GM19395 (cell line): ENCODE measurements around the gene GRAPL.
"Not testable (repeated sequence)": the region's sequence is repeated elsewhere in the genome, so short reads cannot be mapped to it uniquely, and the experiment has no call there.

Experiments used
- ATAC-seq: cut with Tn5 transposase; IDR thresholded peaks from one replicate; pipeline ENCODE4 v1.9.1; 2021; ENCODE audit warnings: mild to moderate bottlenecking, moderate library complexity; ENCODE audit not compliant: unreplicated experiment

The GRAPL gene

DNA sequence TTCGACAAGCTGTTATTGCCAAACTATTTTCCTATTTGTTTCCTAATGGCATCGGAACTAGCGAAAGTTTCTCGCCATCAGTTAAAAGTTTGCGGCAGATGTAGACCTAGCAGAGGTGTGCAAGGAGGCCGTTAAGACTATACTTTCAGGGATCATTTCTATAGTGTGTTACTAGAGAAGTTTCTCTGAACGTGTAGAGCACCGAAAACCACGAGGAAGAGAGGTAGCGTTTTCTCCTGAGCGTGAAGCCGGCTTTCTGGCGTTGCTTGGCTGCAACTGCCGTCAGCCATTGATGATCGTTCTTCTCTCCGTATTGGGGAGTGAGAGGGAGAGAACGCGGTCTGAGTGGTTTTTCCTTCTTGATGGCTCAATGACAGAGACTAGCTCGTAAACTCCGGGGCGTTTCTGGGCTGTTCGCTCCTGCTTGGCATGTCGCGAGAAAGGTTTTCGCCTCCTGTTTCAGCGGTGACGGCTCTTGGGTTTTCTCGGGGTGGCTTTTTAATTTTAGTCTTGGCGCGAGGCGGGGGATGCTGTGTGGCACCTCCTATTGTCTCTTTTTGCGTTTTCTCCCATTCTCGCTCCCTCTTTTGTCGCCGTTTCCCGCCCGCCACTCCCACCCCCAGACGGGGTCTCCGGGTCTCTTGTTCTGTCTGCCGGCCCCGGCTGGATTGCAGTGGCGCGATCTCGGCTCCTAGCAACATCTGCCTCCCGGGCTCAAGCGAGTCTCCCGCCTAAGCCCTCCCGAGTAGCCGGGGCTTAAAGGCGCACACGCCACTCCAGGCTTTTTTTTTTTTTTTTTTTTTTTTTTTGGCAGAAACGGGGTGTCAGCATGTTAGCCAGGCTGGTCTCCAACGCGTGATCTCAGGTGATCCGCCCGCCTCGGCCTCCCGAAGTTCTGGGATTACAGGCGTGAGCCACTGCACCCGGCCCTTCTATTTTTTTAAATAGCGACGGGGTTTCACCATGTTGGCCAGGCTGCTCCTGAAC, 60.8 kb downstream of the GRAPL start:
- peak; percentile 47 for ATAC-seq

DNA sequence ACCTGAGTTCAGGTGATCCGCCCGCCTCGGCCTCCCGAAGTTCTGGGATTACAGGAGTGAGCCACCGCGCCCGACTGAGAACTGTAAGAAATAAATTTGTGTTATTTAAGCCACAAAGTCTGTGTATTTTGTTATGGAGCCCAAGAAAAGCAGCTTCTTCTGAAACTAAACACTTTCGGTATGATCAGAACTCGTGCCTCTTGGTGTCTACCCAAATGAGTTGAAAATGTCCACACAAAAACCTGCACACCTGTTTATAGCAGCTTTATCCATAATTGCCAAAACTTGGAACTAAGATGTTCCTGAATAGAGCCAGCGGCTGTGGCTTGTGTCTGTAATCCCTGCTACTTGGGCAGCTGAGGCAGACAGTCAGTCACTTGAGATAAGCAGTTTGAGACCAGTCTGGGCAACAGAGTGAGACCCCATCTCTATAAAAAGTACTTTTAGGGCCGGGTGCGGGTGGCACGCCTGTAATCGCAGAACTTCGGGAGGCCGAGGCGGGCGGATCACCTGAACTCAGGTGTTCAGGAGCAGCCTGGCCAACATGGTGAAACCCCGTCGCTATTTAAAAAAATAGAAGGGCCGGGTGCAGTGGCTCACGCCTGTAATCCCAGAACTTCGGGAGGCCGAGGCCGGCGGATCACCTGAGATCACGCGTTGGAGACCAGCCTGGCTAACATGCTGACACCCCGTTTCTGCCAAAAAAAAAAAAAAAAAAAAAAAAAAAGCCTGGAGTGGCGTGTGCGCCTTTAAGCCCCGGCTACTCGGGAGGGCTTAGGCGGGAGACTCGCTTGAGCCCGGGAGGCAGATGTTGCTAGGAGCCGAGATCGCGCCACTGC, 61.7 kb downstream of the GRAPL start:
- peak; percentile 74 for ATAC-seq

DNA sequence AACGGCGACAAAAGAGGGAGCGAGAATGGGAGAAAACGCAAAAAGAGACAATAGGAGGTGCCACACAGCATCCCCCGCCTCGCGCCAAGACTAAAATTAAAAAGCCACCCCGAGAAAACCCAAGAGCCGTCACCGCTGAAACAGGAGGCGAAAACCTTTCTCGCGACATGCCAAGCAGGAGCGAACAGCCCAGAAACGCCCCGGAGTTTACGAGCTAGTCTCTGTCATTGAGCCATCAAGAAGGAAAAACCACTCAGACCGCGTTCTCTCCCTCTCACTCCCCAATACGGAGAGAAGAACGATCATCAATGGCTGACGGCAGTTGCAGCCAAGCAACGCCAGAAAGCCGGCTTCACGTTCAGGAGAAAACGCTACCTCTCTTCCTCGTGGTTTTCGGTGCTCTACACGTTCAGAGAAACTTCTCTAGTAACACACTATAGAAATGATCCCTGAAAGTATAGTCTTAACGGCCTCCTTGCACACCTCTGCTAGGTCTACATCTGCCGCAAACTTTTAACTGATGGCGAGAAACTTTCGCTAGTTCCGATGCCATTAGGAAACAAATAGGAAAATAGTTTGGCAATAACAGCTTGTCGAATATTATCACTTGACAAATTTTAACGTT, 62.5 kb downstream of the GRAPL start:
- ATAC-seq = not testable (repeated sequence)

DNA sequence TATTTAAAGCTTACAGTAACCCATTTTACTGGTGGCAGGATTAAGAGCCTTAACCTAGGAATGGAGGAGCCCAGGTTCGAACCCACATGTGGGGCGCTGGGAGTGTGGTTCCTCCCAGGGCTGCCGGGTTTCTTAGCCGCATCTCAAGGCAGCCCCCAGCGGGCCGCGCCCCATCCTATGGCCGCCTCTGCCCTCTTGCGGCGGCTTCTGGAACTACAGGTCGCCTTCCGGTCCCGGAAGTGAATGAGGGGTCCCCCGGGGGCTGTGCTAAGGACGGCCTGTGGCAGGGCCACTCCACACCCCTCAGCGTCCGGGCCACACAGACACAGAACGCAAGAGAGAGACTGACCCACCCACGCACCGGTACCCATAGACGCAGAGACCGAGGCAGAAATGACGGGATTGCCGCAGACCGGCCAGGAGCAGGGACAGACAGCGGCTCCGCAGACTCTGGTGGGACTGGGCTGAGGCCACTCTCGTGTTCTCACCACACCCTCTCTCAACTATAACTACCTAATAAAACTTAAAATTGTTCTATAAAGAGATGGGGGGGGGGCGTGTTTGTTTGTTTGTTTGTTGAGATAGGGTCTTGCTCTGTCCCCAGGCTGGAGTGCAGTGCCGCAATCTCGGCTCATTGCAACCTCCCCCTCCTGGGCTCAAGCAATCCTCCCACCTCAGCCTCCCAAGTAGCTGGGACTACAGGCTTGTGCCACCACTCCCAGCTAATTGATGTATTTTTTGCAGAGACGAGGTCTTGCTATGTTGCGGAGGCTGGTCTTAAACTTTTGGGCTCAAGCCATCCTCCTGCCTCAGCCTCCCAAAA, 69.2 kb downstream of the GRAPL start:
- ATAC-seq = peak; percentile 83

DNA sequence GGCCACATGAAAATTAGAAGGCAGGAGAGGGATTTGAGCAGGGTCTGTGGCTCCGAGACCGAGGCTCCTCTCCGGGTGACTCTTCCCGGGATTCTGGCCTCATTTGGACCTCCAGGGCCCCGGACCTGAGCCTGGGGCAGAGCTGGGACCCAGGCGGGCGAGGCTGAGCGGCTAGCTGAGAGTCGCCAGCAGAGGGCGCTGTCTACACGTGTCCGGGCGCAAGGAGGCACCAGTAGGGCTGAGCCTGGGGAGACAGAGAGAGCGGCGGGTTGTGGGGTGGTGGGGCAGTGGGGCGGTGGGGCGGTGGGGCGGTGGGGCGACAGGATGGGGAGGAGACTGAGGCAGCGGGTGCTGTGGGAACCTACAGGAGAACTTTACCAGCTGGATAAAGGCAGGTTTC, 75.1 kb downstream of the GRAPL start:
- ATAC-seq = peak; percentile 63

DNA sequence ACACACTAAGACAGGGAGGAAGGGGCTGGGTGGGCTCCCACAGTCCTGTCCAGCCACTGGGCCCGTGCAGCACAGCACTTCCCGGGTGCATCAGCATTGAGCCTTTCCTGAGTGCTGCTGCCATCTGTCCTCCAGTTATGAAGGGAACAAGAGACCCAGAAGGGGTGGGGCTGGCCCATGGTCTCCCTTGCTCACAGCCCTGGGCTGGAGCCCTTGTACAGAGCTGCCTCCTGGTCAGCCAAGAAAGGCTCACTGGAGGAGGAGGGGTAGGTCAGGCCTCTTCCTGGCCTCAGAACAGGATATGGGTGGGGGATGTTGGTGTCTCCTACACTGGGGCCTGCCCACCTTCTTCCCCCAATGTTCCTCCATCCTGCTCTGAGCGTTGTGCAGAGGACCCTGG, 76.0 kb downstream of the GRAPL start:
- not testable (repeated sequence) for ATAC-seq
